Measurements from ENCODE around the gene TDRD9. TPM values are rescaled to one million over a fixed set of nuclear protein-coding genes. Genes with fewer than 3 reads are reported as not detected.

Gene TDRD9
- total and polyA plus RNA-seq, 5 experiments from 2014 or later, result 0.22 to 1.1 (median 0.74) TPM

DNA sequence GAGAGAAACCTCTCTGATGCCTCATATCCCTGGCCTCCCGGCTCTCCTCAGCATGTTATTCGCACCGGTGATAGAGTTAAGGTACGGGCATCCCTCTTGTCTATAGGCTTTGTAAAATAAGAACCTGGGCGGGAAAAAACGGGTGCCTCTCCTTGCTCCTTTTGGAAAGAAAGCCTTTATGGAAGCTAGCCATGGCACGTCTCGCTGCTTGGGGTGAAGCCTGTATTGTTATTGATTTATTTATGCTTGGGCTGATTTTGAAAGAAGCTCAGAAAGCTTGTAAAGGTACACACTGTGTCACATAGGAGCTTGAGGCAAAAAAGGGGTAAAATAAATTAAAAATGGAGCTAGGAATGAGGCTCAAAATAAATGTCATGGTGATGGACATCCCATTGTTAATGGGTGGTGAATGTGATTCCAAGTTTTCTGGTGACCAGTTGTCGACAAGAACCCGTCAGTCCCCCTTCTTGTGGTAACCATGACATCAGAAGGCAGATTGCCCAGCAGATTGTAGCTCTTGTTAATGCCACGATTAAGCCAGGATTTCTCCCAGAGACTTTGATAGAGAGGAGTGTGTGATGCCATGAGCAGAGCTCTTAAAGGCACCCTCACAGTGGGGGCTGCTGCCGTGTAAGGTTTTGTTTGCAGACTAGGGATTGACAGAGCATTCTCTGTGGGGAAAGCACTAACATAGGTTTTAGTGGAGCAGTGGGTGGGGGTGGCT is 106.9 kb downstream of the TDRD9 start:
- H3K27me3 Mint-ChIP-seq, result peaks cover 19 to 62% (median 35%) of the 10 kb centered on the region in 5 donors
- ATAC-seq, result no peak
- H3K9me3 Mint-ChIP-seq, result no peaks in the 10 kb centered on the region
- POLR2A ChIA-PET, result no interaction called here
- no peak overlapping the region for H3K4me3 Mint-ChIP-seq
- H3K4me1 Mint-ChIP-seq, result no peaks in the 10 kb centered on the region
- no peak for DNase-seq
- H3K36me3 Mint-ChIP-seq, result no peaks in the 10 kb centered on the region
- H3K27ac Mint-ChIP-seq, result no peak overlapping the region

GRCh38 chr14:104036212-104036611 is 108.0 kb downstream of the TDRD9 start:
- DNase-seq (no peak), ATAC-seq (no peak)
- POLR2A ChIA-PET, result no interaction called here
- Mint-ChIP-seq H3K36me3 (no peaks in the 10 kb centered on the region), H3K4me3 (no peak overlapping the region), H3K9me3 (no peaks in the 10 kb centered on the region), H3K27ac (no peak overlapping the region), H3K4me1 (no peaks in the 10 kb centered on the region), H3K27me3 (peaks cover 19 to 73% (median 43%) of the 10 kb centered on the region in 5 donors)

- Mint-ChIP-seq H3K36me3 (no peaks in the 10 kb centered on the region), H3K4me1 (no peaks in the 10 kb centered on the region), H3K27me3 (peaks cover 19 to 81% (median 44%) of the 10 kb centered on the region in 5 donors), H3K4me3 (no peak overlapping the region), H3K27ac (no peak overlapping the region), H3K9me3 (no peaks in the 10 kb centered on the region)
- no peak for ATAC-seq
- DNase-seq, result no peak
- POLR2A ChIA-PET, result no interaction called here
These were observed 108.8 kb downstream of the TDRD9 start for GRCh38 chr14:104037074-104037473.

DNA sequence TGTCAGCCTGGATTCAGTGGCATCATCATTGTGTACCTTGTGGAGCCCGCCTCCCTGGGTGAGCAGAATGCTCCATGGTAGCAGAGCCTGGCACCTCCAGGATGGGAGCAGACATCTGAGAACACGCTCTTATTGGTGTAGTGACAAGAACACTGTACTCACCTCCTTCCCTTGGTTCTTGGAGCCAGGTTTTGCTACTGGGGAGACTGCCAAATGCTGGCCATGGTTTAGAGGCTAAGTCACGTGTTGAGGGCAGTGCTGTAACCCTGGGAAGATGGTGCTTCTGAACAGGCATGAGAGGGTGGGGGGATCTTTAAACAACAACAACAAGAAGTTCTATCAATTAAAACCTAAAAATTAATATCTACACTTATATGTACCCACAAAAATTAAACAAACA is 109.6 kb downstream of the TDRD9 start:
- DNase-seq, result no peak
- no peaks in the 10 kb centered on the region for H3K9me3 Mint-ChIP-seq
- no peak overlapping the region for H3K27ac Mint-ChIP-seq
- no peak for ATAC-seq
- H3K36me3 Mint-ChIP-seq, result no peaks in the 10 kb centered on the region
- H3K4me3 Mint-ChIP-seq, result no peak overlapping the region
- H3K27me3 Mint-ChIP-seq, result peaks cover 18 to 75% (median 38%) of the 10 kb centered on the region in 5 donors
- no peaks in the 10 kb centered on the region for H3K4me1 Mint-ChIP-seq
- POLR2A ChIA-PET, result no interaction called here

DNA sequence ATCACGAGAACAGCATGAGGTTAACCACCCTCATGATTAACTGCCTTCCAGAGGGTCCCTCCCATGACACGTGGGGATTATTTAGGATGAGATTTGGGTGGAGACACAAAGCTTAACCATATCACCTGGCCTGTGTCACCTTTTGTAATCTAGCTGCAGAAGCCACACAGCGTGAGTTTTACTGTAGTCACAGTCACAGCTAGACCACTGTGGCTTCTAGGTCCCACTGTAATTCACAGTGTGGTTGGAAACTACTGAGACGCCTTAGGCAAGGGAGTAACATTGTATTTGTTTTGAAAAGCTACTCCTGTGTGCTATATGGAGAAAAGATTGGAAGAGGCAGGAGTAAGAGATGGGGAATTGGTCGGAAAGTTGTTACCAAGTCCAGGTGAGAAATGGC is 111.0 kb downstream of the TDRD9 start:
- Mint-ChIP-seq H3K9me3 (no peaks in the 10 kb centered on the region), H3K36me3 (no peaks in the 10 kb centered on the region), H3K4me1 (no peaks in the 10 kb centered on the region), H3K27ac (no peak overlapping the region), H3K27me3 (peaks cover 14 to 65% (median 29%) of the 10 kb centered on the region in 5 donors), H3K4me3 (no peak overlapping the region)
- ATAC-seq, result no peak
- no peak for DNase-seq
- POLR2A ChIA-PET, result no interaction called here

DNA sequence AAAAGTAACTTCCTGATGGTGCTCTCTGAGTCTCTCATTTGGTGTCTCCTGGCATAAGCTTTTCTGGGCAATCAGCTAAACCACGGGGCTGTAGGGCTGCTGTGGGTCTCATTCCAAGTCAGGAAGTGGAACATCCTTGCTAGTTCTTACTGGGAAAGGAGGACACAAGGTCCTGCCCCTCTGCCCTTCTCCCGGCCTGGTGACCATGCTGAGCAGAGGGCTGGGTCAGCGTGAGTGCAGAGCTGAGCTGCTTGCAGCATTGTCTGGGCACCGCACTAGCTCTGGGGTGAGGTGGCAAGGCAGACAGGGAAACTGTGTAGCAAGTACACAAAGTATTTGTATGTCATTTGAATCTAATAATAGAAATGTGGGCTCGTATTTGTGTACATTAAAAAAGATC is 112.3 kb downstream of the TDRD9 start:
- ATAC-seq (no peak), DNase-seq (no peak)
- H3K4me3 Mint-ChIP-seq, result no peak overlapping the region
- POLR2A ChIA-PET, result no interaction called here
- H3K9me3 Mint-ChIP-seq, result no peaks in the 10 kb centered on the region
- H3K4me1 Mint-ChIP-seq, result no peaks in the 10 kb centered on the region
- no peaks in the 10 kb centered on the region for H3K36me3 Mint-ChIP-seq
- peaks cover 6 to 52% (median 30%) of the 10 kb centered on the region in 5 donors for H3K27me3 Mint-ChIP-seq
- no peak overlapping the region for H3K27ac Mint-ChIP-seq

GRCh38 chr14:104041430-104042104 is 113.3 kb downstream of the TDRD9 start:
- DNase-seq, result no peak
- Mint-ChIP-seq H3K9me3 (no peaks in the 10 kb centered on the region), H3K27me3 (peaks cover 6 to 48% (median 29%) of the 10 kb centered on the region in 5 donors), H3K36me3 (no peaks in the 10 kb centered on the region), H3K27ac (no peak overlapping the region), H3K4me1 (no peaks in the 10 kb centered on the region), H3K4me3 (no peak overlapping the region)
- ATAC-seq, result no peak
- POLR2A ChIA-PET, result no interaction called here

- no peak overlapping the region for H3K27ac Mint-ChIP-seq
- no peak overlapping the region for H3K4me3 Mint-ChIP-seq
- POLR2A ChIA-PET, result no interaction called here
- no peaks in the 10 kb centered on the region for H3K36me3 Mint-ChIP-seq
- H3K4me1 Mint-ChIP-seq, result no peaks in the 10 kb centered on the region
- no peak for DNase-seq
- peaks cover 5 to 31% (median 17%) of the 10 kb centered on the region in 5 donors for H3K27me3 Mint-ChIP-seq
- ATAC-seq, result no peak
- H3K9me3 Mint-ChIP-seq, result no peaks in the 10 kb centered on the region
These were observed 115.8 kb downstream of the TDRD9 start for GRCh38 chr14:104044016-104044415.

DNA sequence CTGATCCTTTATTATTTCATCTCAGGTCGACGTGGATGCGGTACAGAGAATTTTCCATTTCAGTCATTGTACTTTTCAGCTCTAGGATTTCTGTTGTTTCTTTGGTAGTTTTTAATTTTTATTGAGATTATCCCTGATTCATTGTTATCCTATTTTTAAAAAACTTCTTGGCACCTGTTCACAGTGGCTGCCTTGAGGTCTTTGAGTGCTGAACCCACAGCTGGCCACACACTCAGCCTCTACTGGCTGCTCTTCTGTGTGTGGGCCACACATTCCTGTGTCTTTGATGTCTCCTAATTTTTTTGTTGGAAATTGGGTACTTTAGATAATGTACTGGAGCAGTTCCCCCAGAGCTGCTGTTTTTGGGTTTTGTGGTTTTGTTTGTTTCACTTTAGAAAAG is 119.5 kb downstream of the TDRD9 start:
- Mint-ChIP-seq H3K9me3 (no peaks in the 10 kb centered on the region), H3K4me1 (no peaks in the 10 kb centered on the region), H3K27ac (no peak overlapping the region), H3K27me3 (peaks cover 6 to 20% (median 11%) of the 10 kb centered on the region in 5 donors), H3K4me3 (no peak overlapping the region), H3K36me3 (no peaks in the 10 kb centered on the region)
- ATAC-seq (no peak), DNase-seq (no peak)
- POLR2A ChIA-PET, result no interaction called here

DNA sequence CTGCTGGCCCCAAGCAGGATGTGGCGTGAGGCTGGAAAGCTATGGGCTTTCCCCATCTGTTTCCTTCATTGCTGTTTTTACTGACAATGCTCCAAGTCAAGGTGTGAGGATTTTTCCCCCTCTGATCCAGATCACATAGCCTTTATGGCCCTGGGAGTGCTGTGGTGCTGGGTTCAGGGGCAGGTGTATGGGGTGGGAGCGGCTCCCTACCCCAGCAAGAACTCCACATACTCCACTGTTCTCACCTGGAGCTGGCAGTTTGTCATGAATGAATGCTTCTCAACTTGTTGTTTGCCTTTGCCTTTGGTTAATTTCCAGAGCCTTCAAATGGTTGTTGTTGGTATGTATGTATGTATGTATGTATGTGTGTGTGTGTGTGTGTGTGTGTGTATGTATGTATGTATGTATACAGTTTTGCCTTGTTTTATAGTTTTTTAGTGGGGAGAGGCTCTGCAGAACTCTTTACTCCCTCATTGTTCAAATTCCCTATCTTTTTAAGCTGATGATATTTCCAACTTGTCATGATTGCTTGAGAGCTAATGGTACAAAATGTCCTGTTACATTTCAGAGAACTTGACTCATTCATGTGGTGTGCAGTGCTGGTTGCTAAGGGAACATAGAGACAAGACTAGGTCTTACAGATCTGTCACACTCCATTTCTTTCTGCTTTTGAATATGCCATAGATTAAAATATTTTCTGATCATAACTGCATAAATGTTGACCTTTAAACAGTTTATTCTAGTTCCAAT is 120.7 kb downstream of the TDRD9 start:
- H3K27me3 Mint-ChIP-seq, result peaks cover 7 to 25% (median 17%) of the 10 kb centered on the region in 5 donors
- POLR2A ChIA-PET, result no interaction called here
- no peak overlapping the region for H3K27ac Mint-ChIP-seq
- no peak for DNase-seq
- no peaks in the 10 kb centered on the region for H3K9me3 Mint-ChIP-seq
- H3K4me1 Mint-ChIP-seq, result no peaks in the 10 kb centered on the region
- no peak overlapping the region for H3K4me3 Mint-ChIP-seq
- ATAC-seq, result no peak
- H3K36me3 Mint-ChIP-seq, result no peaks in the 10 kb centered on the region

DNA sequence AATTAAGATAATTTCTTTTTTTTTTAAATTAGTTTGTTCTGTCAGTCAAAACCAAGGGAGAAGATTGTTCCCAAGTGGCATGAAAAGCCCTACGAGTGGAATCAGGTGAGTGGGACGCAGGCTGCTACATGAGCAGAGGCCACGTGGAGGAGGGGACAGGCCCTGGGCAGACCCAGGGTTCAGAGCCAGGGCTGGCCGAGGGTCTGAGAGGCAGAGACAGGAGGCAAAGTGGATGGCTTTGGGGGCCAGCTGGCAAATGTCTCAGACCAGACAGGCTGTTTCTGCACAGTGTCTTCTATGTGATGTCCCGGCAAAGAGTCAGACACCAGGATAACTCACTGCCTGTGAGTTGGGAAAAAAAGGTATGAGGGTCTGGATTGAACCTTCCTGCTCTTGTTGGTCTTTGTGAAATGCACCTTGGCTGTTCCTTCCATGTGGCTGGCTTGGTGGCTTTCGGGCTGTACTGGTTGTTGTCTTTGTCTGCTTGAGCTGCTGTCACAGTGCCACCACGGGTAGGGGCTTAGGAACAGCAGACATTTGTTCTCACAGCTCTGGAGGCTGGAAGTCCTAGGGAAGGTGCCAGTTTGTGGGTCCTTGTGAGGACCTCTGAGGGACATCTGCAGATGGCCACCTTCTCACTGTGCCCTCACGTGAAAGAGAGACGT is 121.5 kb downstream of the TDRD9 start:
- H3K4me1 Mint-ChIP-seq, result no peaks in the 10 kb centered on the region
- H3K9me3 Mint-ChIP-seq, result no peaks in the 10 kb centered on the region
- ATAC-seq (no peak), DNase-seq (no peak)
- POLR2A ChIA-PET, result no interaction called here
- H3K27ac Mint-ChIP-seq, result no peak overlapping the region
- H3K4me3 Mint-ChIP-seq, result no peak overlapping the region
- no peaks in the 10 kb centered on the region for H3K36me3 Mint-ChIP-seq
- peaks cover 7 to 28% (median 24%) of the 10 kb centered on the region in 5 donors for H3K27me3 Mint-ChIP-seq

GRCh38 chr14:104051092-104051813 is 123.0 kb downstream of the TDRD9 start:
- Mint-ChIP-seq H3K4me3 (no peak overlapping the region), H3K9me3 (no peaks in the 10 kb centered on the region), H3K27me3 (peaks cover 7 to 30% (median 26%) of the 10 kb centered on the region in 5 donors), H3K27ac (no peak overlapping the region), H3K36me3 (no peaks in the 10 kb centered on the region), H3K4me1 (no peaks in the 10 kb centered on the region)
- DNase-seq, result no peak
- POLR2A ChIA-PET, result no interaction called here
- no peak for ATAC-seq
